Ishikawa (cell line): ENCODE measurements around the gene LETMD1.
A peak's percentile ranks its signal among the peaks of the same experiment; 100 is the strongest.

ENCODE experiments used
- CEBPB ChIP-seq: IDR thresholded peaks from 2 replicates; pipeline ENCODE4 v1.6.1; 2012
- CREB1 ChIP-seq: IDR thresholded peaks from 2 replicates; pipeline ENCODE4 v1.6.1; 2012; ENCODE audit warnings: low read depth
- EGR1 ChIP-seq: IDR thresholded peaks from 2 replicates; pipeline ENCODE4 v1.6.1; 2012
- EP300 ChIP-seq: IDR thresholded peaks from 2 replicates; pipeline ENCODE4 v1.6.1; 2012; ENCODE audit warnings: borderline replicate concordance
- FOXM1 ChIP-seq: IDR thresholded peaks from 2 replicates; pipeline ENCODE4 v1.6.1; 2012; ENCODE audit warnings: low read depth, borderline replicate concordance
- MAX ChIP-seq: IDR thresholded peaks from 2 replicates; pipeline ENCODE4 v1.6.1; 2012
- NFIC ChIP-seq: IDR thresholded peaks from 2 replicates; pipeline ENCODE4 v1.6.1; 2012
- RAD21 ChIP-seq: IDR thresholded peaks from 2 replicates; pipeline ENCODE4 v1.6.1; 2012; ENCODE audit warnings: low read depth
- REST ChIP-seq: IDR thresholded peaks from 2 replicates; pipeline ENCODE4 v1.6.1; 2012; ENCODE audit warnings: low read depth, mild to moderate bottlenecking
- TAF1 ChIP-seq: IDR thresholded peaks from 2 replicates; pipeline ENCODE4 v1.6.1; 2012; ENCODE audit warnings: low read depth, mild to moderate bottlenecking
- TCF12 ChIP-seq: IDR thresholded peaks from 2 replicates; pipeline ENCODE4 v1.6.1; 2012; ENCODE audit warnings: low read depth
- TEAD4 ChIP-seq: IDR thresholded peaks from 2 replicates; pipeline ENCODE4 v1.6.1; 2012
- USF1 ChIP-seq: IDR thresholded peaks from 2 replicates; pipeline ENCODE4 v1.6.1; 2012
- YY1 ChIP-seq: IDR thresholded peaks from 2 replicates; pipeline ENCODE4 v1.6.1; 2012; ENCODE audit warnings: low read depth
- ZBTB7A ChIP-seq: IDR thresholded peaks from 2 replicates; pipeline ENCODE4 v1.6.1; 2012; ENCODE audit warnings: low read depth

Gene LETMD1

GRCh38 chr12:51081421-51081820 lies 33.3 kb downstream of the LETMD1 start:
- TF ChIP-seq REST, result no peak
- no peak for TF ChIP-seq USF1
- no peak for TF ChIP-seq FOXM1
- TF ChIP-seq CEBPB, result no peak
- TF ChIP-seq TEAD4, result no peak
- no peak for TF ChIP-seq TAF1
- TF ChIP-seq TCF12, result no peak
- no peak for TF ChIP-seq EGR1
- TF ChIP-seq EP300, result no peak
- TF ChIP-seq RAD21, result no peak
- TF ChIP-seq MAX, result no peak
- TF ChIP-seq ZBTB7A, result no peak
- TF ChIP-seq NFIC, result no peak
- TF ChIP-seq YY1, result no peak
- TF ChIP-seq CREB1, result no peak

GRCh38 chr12:51082561-51083125 lies 34.5 kb downstream of the LETMD1 start:
- TF ChIP-seq EGR1, result no peak
- TF ChIP-seq TEAD4, result no peak
- no peak for TF ChIP-seq RAD21
- TF ChIP-seq ZBTB7A, result no peak
- no peak; the same call in 1 of the 2 replicates for TF ChIP-seq MAX
- TF ChIP-seq USF1, result no peak

GRCh38 chr12:51083126-51083833 lies 35.2 kb downstream of the LETMD1 start, which contains the start of gene CSRNP2:
CSRNP2 (minus strand) TSS chr12:51083596; CDS start chr12:51076561, 7,035 bp downstream.
- TF ChIP-seq YY1 (peak; percentile 68; the same call in 1 of the 2 replicates), NFIC (no peak), EP300 (no peak), ZBTB7A (peak; percentile 90), REST (no peak), USF1 (no peak), TCF12 (peak; percentile 29; the same call in 1 of the 2 replicates), FOXM1 (no peak), TEAD4 (no peak; the same call in 1 of the 2 replicates), MAX (peak; percentile 84), TAF1 (peak; percentile 94), EGR1 (peak; percentile 69), CEBPB (no peak), RAD21 (no peak), CREB1 (no peak; the same call in 1 of the 2 replicates)

- TF ChIP-seq CEBPB (no peak), USF1 (no peak), CREB1 (no peak), MAX (no peak), NFIC (no peak), YY1 (no peak), REST (no peak), TCF12 (no peak), TAF1 (no peak), FOXM1 (no peak), EGR1 (no peak), TEAD4 (no peak), EP300 (no peak), ZBTB7A (no peak), RAD21 (no peak)
Observed at GRCh38 chr12:51085757-51086156, 37.6 kb downstream of the LETMD1 start.
